HepG2 (cell line): ENCODE results near the gene MRPL38. TPM values are rescaled to one million over a fixed set of nuclear protein-coding genes. Genes with fewer than 3 reads are reported as not detected.
A peak's percentile ranks its signal among the peaks of the same experiment; 100 is the strongest.

Experiments used
- ARNT ChIP-seq: fragments of 450-650 bp; IDR thresholded peaks from 2 replicates; pipeline ENCODE4 v1.6.1; 2017
- CBX5 ChIP-seq: sonication (generic); formaldehyde crosslinking; IDR thresholded peaks from 2 replicates; pipeline ENCODE4 v1.4.0; 2020; ENCODE audit warnings: missing genetic modification reagents, borderline replicate concordance
- DMAP1 ChIP-seq: IDR thresholded peaks from 2 replicates; pipeline ENCODE4 v1.6.1; 2016
- FOXC1 ChIP-seq: sonication (generic); formaldehyde crosslinking; IDR thresholded peaks from 2 replicates; pipeline ENCODE4 v1.8.0; 2022; ENCODE audit warnings: mild to moderate bottlenecking, missing genetic modification reagents, borderline replicate concordance
- HINFP ChIP-seq: sonication (generic); formaldehyde crosslinking; IDR thresholded peaks from 2 replicates; pipeline ENCODE4 v1.4.0; 2020; ENCODE audit warnings: low read depth, mild to moderate bottlenecking, missing genetic modification reagents
- HIVEP1 ChIP-seq: sonication (generic); formaldehyde crosslinking; IDR thresholded peaks from 2 replicates; pipeline ENCODE4 v1.4.0; 2020; ENCODE audit warnings: mild to moderate bottlenecking, missing genetic modification reagents
- HNRNPL ChIP-seq: fragments of 200-400 bp; formaldehyde crosslinking; IDR thresholded peaks from 2 replicates; pipeline ENCODE4 v1.6.1; 2017; ENCODE audit warnings: mild to moderate bottlenecking, low read depth, low read length
- MEIS1 ChIP-seq: sonication (generic); formaldehyde crosslinking; IDR thresholded peaks from 2 replicates; pipeline ENCODE4 v1.9.0; 2021; ENCODE audit warnings: mild to moderate bottlenecking, missing genetic modification reagents, moderate library complexity, borderline replicate concordance
- PITX1 ChIP-seq: sonication (generic); formaldehyde crosslinking; IDR thresholded peaks from 2 replicates; pipeline ENCODE4 v1.5.1; 2020; ENCODE audit warnings: mild to moderate bottlenecking, missing genetic modification reagents
- RARG ChIP-seq: sonication (generic); formaldehyde crosslinking; IDR thresholded peaks from 2 replicates; pipeline ENCODE4 v1.4.0; 2020; ENCODE audit warnings: low read depth, mild to moderate bottlenecking, missing genetic modification reagents
- SALL1 ChIP-seq: sonication (generic); formaldehyde crosslinking; IDR thresholded peaks from 2 replicates; pipeline ENCODE4 v1.8.0; 2022; ENCODE audit warnings: mild to moderate bottlenecking, missing genetic modification reagents
- SOX5 ChIP-seq: IDR thresholded peaks from 2 replicates; pipeline ENCODE4 v1.6.1; 2016; ENCODE audit warnings: borderline replicate concordance
- ZBTB43 ChIP-seq: sonication (generic); formaldehyde crosslinking; conservative IDR thresholded peaks from 2 replicates; pipeline ENCODE4 v1.4.0; 2020; ENCODE audit warnings: missing genetic modification reagents
- ZFP91 ChIP-seq: sonication (generic); formaldehyde crosslinking; IDR thresholded peaks from 2 replicates; pipeline ENCODE4 v1.9.0; 2022; ENCODE audit warnings: missing genetic modification reagents, mild to moderate bottlenecking, borderline replicate concordance
- ZFY ChIP-seq: sonication (generic); formaldehyde crosslinking; IDR thresholded peaks from 2 replicates; pipeline ENCODE4 v1.4.0; 2020; ENCODE audit warnings: missing genetic modification reagents
- ZNF572 ChIP-seq: sonication (generic); formaldehyde crosslinking; IDR thresholded peaks from 2 replicates; pipeline ENCODE4 v1.5.1; 2020; ENCODE audit warnings: mild to moderate bottlenecking, missing genetic modification reagents
- ZNF790 ChIP-seq: sonication (generic); formaldehyde crosslinking; IDR thresholded peaks from 2 replicates; pipeline ENCODE4 v1.8.0; 2022; ENCODE audit warnings: missing genetic modification reagents, mild to moderate bottlenecking, borderline replicate concordance
- polyA plus RNA-seq, 8 experiments: library from polyadenylated mRNA; depleted of rRNA in 3 of 8; stranded (reverse) in 7 of 8; unstranded in 1 of 8; fragments of >200 nt; fragmentation: Illumina TruSeq in 4 of 8; extraction: Trizol in 4 of 8; gene quantifications; 2 replicates each; pipeline versions ENCODE4 v1.2.1 to v1.2.3, GENCODE V29; 2011 to 2016; ENCODE audit warnings: low read depth in 4 of 8, missing spikeins in 1 of 8, mixed read lengths in 1 of 8; ENCODE audit not compliant: insufficient read depth in 1 of 8
- total RNA-seq, 5 experiments: library from RNA; depleted of rRNA; stranded (reverse); fragments of >200 nt; fragmentation: Illumina TruSeq; extraction: Trizol; gene quantifications; 2 replicates each; pipeline ENCODE4 v1.2.3, GENCODE V29; 2016; ENCODE audit warnings: low read depth in 1 of 5

MRPL38 gene
- total and polyA plus RNA-seq, 2 of the 13 experiments (the other 11 are each of a cell fraction or from before 2014, with no cell fraction given) = 83.7 to 125 TPM

- peak; percentile 19; the same call in 1 of the 2 replicates for TF ChIP-seq HIVEP1
- TF ChIP-seq SALL1 (CRISPR knock-in tag) = peak; percentile 67; the same call in 1 of the 2 replicates
- no peak for TF ChIP-seq RARG (CRISPR knock-in tag)
- TF ChIP-seq HNRNPL = peak; percentile 70; the same call in 1 of the 2 replicates
- TF ChIP-seq ZNF790 = no peak
- TF ChIP-seq MEIS1 = 0 out of 2 replicates have a peak, but pooled peaks have one; percentile 59
- TF ChIP-seq SOX5 (CRISPR knock-in tag) = 0 out of 2 replicates have a peak, but pooled peaks have one; percentile 7
- no peak for TF ChIP-seq FOXC1
- TF ChIP-seq HINFP = no peak
- TF ChIP-seq ZFY = peak; percentile 70
- 0 out of 2 replicates have a peak, but pooled peaks have one; percentile 26 for TF ChIP-seq ZBTB43
- 0 out of 2 replicates have a peak, but pooled peaks have one; percentile 24 for TF ChIP-seq PITX1 (CRISPR knock-in tag)
- TF ChIP-seq ZFP91 (CRISPR knock-in tag) = peak; percentile 56; the same call in 1 of the 2 replicates
- TF ChIP-seq ZNF572 (CRISPR knock-in tag) = 0 out of 2 replicates have a peak, but pooled peaks have one; percentile 14
- no peak for TF ChIP-seq DMAP1 (CRISPR knock-in tag)
- TF ChIP-seq CBX5 (CRISPR knock-in tag) = no peak
- no peak for TF ChIP-seq ARNT
Measured at GRCh38 chr17:75922963-75923874, 18.5 kb upstream of the MRPL38 start (continued).
